PFSK-1 (cell line): ENCODE measurements around the gene PRSS16.

Source experiments
- FOXP2 ChIP-seq: optimal IDR thresholded peaks from 2 replicates; pipeline ENCODE3; 2011; ENCODE audit warnings: borderline replicate concordance, control low read depth, inconsistent platforms; ENCODE audit not compliant: insufficient read depth; ENCODE audit errors: extremely low read length, extremely low read depth
- POLR2AphosphoS5 ChIP-seq: IDR thresholded peaks from 2 replicates; pipeline ENCODE4 v1.6.1; 2012; ENCODE audit warnings: low read depth, mild to moderate bottlenecking, control low read depth, low read length, moderate library complexity
- SIN3A ChIP-seq: IDR thresholded peaks from 2 replicates; pipeline ENCODE4 v1.6.1; 2012; ENCODE audit warnings: mild to moderate bottlenecking, low read length, moderate library complexity, borderline replicate concordance; ENCODE audit not compliant: insufficient read depth
- TAF1 ChIP-seq: IDR thresholded peaks from 2 replicates; pipeline ENCODE4 v1.6.1; 2012; ENCODE audit warnings: low read length, control low read depth, borderline replicate concordance; ENCODE audit not compliant: insufficient read depth
- TF ChIP-seq, protein P1 (sequence below), 2 experiments: IDR thresholded peaks; 2 replicates each; pipeline versions ENCODE4 v1.6.1 to v1.8.0; 2011 to 2012; ENCODE audit warnings: low read depth in 2 of 2, low read length in 2 of 2, control low read depth in 1 of 2, inconsistent platforms in 1 of 2, mild to moderate bottlenecking in 1 of 2, moderate library complexity in 1 of 2; ENCODE audit not compliant: insufficient read depth in 1 of 2

PRSS16 gene

DNA sequence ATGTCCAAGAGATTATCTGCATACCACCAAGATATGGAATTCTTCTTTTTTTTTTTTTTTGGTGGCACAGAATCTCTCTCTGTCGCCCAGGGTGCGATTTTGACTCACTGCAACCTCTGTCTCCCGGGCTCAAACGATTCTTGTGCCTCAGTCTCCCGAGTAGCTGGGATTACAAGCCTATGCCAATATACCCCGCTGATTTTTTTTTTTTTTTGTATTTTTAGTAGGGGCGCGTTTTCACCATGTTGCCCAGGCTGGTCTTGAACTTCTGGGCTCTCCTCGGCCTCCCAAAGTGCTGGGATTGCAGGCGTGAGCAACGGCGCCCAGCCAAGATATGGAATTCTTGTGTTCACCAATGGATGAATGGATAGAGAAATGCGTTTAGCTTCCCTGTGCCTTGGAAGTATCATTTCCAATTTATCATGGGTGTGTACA lies 33.6 kb downstream of the PRSS16 start:
- no peak for TF ChIP-seq POLR2AphosphoS5
- no peak for TF ChIP-seq SIN3A
- TF ChIP-seq FOXP2, result no peak
- TF ChIP-seq, protein P1, sequence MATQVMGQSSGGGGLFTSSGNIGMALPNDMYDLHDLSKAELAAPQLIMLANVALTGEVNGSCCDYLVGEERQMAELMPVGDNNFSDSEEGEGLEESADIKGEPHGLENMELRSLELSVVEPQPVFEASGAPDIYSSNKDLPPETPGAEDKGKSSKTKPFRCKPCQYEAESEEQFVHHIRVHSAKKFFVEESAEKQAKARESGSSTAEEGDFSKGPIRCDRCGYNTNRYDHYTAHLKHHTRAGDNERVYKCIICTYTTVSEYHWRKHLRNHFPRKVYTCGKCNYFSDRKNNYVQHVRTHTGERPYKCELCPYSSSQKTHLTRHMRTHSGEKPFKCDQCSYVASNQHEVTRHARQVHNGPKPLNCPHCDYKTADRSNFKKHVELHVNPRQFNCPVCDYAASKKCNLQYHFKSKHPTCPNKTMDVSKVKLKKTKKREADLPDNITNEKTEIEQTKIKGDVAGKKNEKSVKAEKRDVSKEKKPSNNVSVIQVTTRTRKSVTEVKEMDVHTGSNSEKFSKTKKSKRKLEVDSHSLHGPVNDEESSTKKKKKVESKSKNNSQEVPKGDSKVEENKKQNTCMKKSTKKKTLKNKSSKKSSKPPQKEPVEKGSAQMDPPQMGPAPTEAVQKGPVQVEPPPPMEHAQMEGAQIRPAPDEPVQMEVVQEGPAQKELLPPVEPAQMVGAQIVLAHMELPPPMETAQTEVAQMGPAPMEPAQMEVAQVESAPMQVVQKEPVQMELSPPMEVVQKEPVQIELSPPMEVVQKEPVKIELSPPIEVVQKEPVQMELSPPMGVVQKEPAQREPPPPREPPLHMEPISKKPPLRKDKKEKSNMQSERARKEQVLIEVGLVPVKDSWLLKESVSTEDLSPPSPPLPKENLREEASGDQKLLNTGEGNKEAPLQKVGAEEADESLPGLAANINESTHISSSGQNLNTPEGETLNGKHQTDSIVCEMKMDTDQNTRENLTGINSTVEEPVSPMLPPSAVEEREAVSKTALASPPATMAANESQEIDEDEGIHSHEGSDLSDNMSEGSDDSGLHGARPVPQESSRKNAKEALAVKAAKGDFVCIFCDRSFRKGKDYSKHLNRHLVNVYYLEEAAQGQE (IDR thresholded peaks at IDR 0.05; ENCODE audit: insufficient read depth in 1 of 2, low read depth in 2 of 2, low read length in 2 of 2), result no peak

- TF ChIP-seq SIN3A (no peak), FOXP2 (no peak), TAF1 (no peak), POLR2AphosphoS5 (no peak)
- TF ChIP-seq, protein P1 (IDR thresholded peaks at IDR 0.05; ENCODE audit: insufficient read depth in 1 of 2, low read depth in 2 of 2, low read length in 2 of 2), result no peak
Measured at GRCh38 chr6:27281569-27281968, 34.1 kb downstream of the PRSS16 start.

DNA sequence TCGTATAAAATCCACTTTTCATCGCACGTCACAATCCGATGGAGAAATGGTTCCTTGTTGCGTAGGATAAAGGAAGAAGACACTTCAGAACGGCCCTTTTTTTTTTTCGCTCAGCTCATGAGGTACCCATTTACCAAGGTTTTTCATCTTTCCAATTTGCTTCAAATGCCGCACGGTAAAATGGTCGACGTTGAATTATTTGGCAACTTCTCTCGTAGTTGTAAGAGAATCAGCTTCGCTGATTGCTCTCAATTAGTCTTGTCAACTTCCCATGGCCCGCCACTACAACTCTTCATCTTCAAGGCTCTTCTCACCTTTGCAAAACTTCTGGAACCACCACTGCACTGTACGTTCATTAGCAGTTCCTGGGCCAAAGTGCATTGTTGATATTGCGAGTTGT lies 35.8 kb downstream of the PRSS16 start:
- TF ChIP-seq TAF1 (no peak), FOXP2 (no peak), POLR2AphosphoS5 (no peak), SIN3A (no peak)
- TF ChIP-seq, protein P1 (IDR thresholded peaks at IDR 0.05; ENCODE audit: insufficient read depth in 1 of 2, low read depth in 2 of 2, low read length in 2 of 2), result no peak

- TF ChIP-seq POLR2AphosphoS5, result no peak
- no peak for TF ChIP-seq SIN3A
- TF ChIP-seq, protein P1 (IDR thresholded peaks at IDR 0.05; ENCODE audit: insufficient read depth in 1 of 2, low read depth in 2 of 2, low read length in 2 of 2), result no peak
- no peak for TF ChIP-seq FOXP2
- no peak for TF ChIP-seq TAF1
Measured at GRCh38 chr6:27286141-27286540, 38.6 kb downstream of the PRSS16 start.

- no peak for TF ChIP-seq FOXP2
- TF ChIP-seq, protein P1 (IDR thresholded peaks at IDR 0.05; ENCODE audit: insufficient read depth in 1 of 2, low read depth in 2 of 2, low read length in 2 of 2), result no peak
Measured at GRCh38 chr6:27287751-27288135, 40.2 kb downstream of the PRSS16 start.
